GM18868 (cell line): ENCODE results near the gene CNN1.
"Not testable (repeated sequence)": the region's sequence is repeated elsewhere in the genome, so short reads cannot be mapped to it uniquely, and the experiment has no call there.

Source experiments
- ATAC-seq: cut with Tn5 transposase; IDR thresholded peaks from one replicate; pipeline ENCODE4 v1.9.1; 2021; ENCODE audit warnings: mild to moderate bottlenecking, moderate library complexity; ENCODE audit not compliant: unreplicated experiment

CNN1 gene

DNA sequence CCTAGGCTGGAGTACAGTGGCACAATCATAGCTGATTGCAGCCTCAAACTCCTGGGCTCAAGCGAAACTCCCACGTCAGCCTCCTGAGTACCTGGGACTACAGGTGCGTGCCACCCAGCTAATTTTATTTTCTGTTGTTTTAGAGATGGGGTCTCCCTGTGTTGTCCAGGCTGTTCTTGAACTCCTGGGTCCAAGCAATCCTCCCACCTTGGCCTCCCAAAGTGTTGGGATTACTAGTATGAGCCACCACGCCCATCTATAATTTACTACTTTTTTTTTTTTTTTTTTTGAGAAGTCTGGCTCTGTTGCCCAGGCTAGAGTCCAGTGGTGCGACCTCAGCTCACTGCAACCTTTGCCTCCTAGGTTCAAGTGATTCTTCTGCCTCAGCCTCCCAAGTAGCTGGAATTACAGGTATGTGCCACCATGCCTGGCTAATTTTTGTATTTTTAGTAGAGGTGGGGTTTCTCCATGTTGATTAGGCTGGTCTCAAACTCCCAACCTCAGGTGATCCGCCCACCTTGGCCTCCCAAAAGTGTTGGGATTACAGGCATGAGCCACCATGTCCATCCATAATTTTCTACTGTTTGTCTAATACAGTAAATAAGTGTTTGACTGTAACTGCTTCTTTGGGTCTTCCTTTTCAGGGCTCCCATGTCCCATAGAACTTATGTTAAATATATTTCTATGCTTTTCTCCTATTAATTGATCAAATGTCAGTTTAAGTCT is 25.6 kb downstream of the CNN1 start:
- not testable (repeated sequence) for ATAC-seq

DNA sequence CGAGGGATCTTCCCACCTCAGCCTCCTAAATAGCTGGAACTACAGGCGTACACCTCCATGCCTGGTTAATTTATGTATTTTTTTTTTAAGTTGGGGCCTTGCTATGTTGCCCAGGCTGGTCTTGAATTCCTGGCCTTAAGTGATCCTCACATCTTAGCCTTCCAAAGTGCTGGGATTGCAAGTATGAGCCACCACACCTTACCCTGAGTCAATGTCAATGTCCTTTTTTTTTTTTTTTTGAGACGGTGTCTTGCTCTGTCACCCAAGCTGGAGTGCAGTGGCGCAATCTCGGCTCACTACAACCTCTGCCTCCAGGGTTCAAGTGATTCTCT is 27.0 kb downstream of the CNN1 start:
- ATAC-seq: not testable (repeated sequence)

DNA sequence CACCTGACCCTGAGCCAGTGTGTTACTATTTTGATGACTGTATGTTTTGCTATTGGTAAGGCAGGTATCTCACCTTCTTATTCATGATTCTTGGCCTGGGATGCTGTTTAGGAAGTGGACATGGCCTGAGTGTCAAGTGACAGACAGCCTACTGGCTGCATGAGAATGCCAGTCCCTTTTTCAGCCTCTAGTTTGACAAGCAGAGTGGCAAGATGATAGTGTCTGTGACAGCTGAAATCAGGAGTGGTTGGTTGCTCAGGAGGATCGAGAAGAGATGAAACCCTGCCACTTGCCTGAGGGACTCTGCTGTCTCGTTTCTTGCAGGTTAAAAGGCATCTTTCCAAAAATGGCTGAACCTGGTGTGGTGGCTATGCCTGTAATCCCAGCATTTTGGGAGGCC is 27.5 kb downstream of the CNN1 start:
- ATAC-seq: no peak

DNA sequence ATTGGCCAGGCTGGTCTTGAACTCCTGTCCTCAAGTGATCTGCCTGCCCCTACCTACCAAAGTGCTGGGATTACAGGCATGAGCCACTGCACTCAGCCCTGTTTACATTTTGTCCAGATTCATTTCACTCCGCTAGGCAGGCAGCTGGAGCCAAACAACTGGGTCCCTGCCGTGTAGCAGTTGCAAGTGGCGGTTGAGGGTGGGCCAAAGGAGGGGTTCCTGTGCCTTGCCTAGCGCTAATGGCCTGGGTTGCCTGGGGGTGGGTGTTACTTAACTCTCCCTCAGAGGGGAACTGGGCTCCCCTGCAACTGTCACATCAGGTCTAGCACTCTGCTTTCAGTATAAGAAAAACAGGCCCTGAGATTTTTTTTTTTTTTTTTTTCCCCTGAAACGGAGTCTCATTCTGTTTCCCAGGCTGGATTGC is 31.4 kb downstream of the CNN1 start:
- ATAC-seq: no peak

DNA sequence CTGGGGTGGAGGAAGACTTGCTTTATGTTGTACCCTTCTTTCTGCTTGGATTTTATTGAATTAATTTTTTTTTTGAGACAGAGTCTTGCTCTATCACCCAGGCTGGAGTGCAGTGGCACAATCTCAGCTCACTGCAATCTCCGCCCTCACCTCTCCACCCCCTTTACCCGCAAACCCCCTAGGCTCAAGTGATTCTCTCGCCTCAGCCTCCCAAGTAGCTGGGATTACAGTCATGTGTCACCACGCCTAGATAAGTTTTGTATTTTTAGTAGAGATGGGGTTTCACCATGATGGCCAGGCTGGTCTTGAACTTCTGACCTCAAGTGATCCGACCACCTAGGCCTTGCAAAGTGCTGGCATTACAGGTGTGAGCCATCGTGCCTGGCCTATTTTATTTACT is 34.7 kb downstream of the CNN1 start:
- not testable (repeated sequence) for ATAC-seq

DNA sequence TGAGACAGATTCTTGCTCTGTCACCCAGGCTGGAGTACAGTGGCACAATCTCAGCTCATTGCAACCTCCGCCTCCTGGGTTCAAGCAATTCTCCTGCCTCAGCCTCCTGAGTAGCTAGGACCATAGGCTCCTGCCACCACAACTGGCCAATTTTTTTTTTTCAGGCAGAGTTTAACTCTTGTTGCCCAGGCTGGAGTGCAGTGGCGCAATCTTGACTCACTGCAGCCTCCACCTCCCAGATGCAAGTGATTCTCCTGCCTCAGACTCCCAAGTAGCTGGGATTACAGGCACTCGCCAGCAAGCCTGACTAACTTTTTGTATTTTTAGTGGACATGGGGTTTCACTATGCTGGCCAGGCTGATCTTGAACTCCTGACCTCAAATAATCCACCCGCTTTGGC is 35.1 kb downstream of the CNN1 start:
- not testable (repeated sequence) for ATAC-seq

DNA sequence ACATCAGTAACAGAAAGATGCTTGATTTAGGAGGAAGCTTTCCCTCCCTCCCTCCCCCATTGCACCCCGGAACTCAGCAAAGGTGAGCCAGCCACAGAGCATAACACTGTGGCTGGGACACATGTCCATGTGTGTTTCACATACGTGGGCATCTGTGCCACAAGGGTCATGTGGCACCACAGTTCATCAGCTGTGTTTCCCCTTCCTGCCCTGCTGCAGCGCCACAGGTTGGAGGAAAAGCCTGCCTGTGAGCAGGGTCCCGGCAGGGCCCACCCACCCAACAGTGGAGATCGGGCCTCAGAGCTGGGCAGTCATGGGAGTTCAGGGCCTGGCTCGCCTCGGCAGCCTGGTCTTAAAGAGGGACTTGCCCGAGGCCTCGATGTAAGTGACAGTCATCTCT is 36.0 kb downstream of the CNN1 start:
- ATAC-seq: no peak

DNA sequence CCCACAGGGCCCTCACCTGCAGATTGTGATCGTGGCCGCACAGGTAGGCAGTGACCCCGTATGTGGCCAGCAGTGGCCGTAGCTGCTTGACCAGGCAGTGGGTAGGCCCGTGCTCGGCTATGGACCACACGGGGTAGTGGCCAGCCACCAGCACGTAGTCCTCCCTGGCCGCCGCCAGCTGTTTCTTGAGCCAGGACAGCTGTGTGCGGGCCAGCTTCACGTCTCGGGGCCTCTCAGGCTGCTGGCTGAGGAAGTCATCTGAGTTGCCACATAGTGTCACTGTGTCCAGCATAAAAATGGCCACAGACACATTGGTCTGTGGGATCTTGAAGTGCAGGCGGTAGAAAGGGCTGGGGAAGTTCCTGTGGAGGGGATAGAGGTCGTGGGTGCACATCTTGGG is 37.6 kb downstream of the CNN1 start:
- ATAC-seq: no peak

DNA sequence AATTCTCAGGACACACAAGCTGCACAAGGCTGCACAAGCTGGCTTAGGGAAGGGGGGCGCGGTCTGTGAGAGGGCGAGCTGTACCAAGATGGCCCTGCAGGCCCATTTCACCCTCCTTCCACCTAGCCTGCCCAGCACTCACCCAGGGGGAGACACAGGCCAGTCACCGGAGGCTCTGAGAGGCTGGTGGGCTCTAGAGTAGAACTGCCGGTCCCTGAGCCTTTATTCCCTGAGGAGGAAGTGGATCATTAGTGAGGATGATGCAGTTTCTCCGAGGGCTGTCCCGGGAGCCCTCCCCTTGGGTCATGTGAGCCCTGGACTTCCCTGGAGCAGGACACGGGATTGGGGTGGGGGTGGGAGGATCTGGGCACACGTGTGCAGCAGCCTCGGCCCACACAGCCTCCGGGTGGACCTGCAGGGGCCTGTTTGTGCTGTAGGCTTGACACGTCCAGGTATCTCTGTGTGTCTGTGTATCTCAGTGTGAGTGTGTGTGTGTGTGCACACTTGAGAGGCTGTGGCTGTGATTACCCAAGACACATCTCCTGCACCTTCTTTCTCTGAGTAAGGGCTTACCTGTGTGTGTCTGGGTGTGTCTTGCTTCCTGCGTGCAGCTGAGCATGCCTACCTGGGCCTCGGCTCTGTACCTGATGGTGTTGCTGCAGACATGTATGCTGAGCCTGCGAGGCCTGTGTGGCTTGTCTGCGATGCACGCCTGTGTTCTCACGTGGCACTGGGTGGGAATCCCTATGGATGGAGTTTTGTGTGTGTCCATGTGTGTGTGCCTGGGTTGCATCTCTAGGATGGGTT is 39.0 kb downstream of the CNN1 start, which contains the start of gene ACP5:
ACP5 (minus strand) TSS at position 195 of the 807 bp plus-strand sequence. CDS start 328 bp downstream, outside the sequence.
- no peak for ATAC-seq

DNA sequence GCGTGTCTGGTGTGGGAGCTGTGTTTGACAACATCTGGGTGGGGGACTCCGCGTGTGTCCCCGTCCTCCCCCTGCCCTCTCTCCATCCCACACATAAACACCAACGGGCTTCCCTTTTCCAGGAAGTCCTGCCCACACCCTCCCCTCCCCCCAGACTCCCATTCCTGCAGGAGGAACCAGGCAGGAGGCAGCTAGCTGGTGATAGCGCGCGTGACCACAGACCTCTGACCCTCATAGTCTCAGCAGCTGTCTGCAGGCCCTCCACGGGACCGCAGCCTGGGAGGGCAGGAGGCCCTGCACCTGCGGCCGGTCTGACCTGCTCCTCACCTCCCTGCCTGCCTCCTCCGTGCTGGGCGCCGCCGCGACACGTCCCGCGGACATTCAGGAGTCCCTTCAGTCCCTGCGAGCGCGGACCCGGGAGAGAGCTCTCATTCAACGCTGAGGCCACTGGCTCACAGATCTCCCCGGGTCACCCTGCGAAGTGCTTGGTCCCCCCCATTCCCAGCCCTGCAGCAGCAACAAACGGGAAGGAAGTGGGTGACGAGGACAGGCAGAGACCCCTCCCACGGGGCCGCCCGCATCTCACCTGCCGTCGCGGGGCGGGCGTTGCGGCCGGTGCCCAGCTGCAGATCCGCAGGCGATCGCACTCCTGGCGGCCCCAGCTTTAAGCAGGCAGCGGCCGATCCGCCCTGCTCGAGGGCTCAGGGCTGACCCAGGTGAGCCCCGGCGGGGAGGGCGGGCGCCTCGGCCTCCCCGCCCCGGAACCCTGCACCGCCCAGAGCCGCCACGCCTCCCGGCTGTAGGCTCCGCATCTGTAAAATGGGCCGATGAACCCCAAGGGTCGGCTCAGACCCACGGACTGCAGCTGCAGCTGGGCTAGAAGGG is 39.8 kb downstream of the CNN1 start:
- ATAC-seq: no peak

DNA sequence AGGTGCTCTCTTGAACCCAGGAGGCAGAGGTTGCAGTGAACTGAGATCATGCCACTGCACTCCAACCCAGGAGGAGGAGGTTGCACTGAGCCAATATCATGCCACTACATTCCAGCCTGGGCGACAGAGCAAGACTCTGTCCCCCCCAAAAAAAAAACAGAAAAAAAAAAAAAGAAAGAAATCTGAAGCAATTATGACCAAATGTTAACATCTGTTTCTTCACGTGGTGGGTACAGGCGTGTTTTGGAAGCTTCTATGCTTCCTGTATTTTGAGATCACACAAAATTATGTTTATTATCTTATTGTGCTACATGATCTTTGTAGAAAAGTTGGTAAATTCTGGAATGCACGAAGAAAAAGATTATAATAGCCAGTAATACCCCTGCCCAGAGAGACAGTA is 41.5 kb downstream of the CNN1 start:
- ATAC-seq: no peak

DNA sequence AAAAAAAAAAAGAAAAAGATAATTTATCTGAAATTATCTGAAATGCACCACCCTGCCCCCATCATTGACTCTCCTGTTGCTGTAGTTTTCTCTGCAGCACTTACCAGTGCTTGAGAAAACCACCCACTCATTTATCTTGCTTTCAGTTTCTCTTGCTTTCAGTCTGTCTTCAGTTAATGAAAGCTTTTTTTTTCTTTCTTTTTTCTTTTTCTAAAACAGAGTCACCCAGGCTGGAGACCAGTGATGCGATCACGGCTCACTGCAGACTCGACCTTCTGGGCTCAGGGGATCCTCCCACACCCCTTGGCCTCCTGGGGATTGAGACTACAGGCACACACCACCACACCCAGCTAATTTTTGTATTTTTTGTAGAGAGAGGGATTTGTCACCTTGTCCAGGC is 43.1 kb downstream of the CNN1 start:
- ATAC-seq: peak; percentile 86

DNA sequence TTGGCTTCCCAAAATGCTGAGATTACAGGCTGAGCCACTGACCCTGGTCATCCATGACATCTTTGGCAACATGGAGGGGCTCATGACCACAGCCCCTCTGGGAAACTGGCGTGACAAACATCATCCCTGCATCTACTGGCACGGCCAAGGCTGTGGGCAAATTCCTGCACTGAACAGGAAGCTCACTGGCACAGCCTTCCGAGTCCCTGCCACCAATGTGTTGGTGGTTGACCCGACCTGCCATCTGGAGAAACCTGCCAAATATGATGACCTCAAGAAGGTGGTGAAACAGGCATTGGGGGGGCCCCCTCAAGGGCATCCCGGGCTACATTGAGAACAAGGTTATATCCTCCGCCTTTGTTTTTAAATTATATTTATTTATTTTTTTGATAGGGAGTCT is 47.7 kb downstream of the CNN1 start:
- no peak for ATAC-seq

DNA sequence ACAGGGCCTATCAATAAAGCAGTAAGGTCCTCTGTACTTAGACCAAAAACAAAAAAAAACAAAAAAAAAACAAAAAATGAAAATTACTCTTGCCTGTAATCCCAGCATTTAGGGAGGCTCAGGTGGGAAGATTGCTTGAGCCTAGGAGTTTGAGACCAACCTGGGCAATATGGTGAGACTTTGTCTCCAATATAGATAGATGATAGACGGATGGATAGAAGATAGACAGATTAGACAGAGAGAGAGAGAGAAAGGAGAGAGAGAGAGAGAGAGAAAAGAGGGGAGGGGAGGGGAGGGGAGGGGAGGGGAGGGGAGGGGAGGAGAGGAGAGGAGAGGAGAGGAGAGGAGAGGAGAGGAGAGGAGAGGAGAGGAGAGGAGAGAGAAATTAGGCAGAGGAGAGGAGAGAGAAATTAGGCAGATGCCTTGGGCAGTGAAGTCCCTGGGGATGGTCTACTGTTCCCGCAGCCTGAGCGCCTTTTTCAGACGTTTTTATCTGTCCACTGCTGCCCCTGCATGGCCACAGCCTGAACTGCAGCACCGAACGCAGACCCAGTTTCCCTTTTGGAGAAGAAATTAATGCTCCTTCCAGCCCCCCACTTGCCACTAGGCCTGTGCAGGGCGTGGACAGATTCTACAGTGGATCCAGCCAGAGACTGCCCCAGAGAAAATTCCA is 48.8 kb downstream of the CNN1 start:
- no peak for ATAC-seq

DNA sequence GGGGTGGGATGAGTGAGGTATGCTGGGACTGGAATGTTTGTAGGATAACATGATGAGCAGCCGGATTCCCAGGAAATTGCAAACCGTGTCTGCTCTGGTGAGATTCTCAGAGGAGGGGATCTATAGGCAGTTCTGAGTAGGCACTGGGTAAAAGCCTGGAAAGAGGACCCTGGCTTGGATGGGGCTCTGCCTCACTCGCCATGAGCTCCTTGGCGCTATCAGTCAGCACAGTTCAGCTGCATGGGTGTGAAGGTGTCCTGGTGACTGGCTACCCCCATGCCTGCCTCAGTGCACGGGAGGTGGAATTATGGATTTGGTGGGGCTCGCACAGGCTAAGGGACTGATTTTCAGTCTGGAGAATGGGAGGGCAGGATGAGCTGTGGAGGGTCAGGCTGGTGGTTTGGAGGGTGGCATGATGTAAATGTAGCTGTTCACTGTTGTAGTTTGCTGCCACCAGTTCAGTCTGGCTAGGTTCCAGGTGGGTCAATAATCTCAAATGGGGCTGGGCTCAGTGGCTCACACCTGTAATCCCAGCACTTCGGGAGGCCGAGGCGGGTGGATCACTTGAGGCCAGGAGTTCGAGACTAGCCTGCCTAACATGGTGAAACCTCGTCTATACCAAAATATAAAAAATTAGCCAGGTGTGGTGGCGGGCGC is 49.5 kb downstream of the CNN1 start:
- no peak for ATAC-seq

DNA sequence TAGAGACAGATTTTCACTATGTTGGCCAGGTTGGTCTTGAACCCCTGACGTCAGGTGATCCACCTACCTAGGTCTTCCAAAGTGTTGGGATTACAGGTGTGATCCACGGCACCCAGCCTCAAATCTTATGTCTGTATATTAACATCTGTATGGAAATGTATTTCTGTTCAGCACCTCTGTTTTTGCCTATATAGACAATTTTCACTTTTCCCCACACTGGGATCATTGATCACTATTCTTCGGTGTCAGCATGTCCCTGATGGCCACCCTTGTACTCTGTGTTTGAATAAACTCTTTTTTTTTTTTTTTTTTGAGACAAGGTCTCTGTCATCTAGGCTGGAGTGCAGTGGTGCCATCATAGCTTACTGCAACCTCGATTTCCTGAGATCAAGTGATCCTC is 55.4 kb downstream of the CNN1 start:
- no peak for ATAC-seq

DNA sequence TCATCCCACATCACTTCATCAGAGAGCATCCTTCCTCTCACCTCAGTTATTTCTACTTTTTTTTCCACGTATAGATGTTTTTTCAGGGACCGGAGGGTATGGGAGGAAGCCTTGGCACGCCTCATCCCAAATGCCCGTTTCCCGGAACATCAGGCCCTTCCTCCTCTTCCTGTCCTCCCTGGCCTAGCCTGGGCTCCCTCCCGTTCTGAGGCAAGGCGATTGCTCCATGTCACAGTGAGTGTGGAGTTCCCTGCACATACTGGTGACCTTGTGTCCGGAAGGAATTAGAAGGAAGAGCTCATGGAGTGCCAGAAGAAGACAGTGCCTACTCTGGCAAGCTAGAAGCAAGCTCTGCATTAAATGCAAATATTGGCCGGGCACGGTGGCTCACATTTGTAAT is 57.5 kb downstream of the CNN1 start:
- ATAC-seq: no peak

DNA sequence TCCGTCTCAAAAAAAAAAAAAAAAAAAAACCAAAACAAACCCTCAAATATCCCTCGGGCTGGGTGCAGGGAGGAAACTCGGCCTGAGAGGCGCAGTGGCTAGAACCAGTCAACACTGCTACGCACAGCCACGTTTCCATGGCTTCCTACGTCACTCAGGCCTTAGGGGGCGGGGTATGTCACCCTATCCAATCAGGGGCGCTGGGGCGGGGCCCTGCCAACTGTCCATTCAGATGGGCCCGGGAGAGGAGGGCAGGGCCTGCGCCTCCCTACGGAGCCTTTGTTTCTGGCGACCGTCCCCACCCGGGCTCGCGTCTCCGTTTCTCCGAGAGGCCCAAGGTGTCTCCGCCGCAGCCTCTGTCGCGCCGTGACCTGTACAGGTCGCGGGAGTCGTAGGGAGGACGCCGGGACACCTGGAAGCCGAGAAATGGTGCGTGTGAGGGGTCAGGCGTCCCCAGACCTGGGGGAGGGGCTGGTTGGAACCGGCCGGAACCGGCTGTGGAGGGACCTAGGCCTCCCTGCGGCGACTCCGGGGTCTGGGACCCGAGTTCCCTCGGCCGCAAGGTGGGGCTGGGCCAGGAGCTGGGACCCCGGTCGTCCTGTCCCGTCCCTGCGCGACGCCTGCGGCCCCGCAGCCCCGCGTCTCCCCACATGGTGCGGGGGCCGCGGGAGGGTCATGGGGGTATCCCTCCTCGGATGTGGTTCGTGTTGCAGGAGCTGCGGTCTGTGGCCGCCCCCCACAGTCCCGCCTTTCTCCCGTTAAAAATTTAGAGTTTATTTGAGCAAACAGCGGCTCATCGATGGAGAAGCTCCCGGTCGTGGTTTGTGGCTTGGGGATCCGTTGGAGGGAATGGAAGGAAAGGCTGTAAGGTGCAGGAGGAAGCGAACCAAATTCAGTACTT is 58.8 kb downstream of the CNN1 start, which contains the start of gene ZNF627:
ZNF627 (plus strand) TSS at position 282 of the 901 bp plus-strand sequence; CDS start at position 427, 145 bp downstream.
- ATAC-seq: peak; percentile 96

DNA sequence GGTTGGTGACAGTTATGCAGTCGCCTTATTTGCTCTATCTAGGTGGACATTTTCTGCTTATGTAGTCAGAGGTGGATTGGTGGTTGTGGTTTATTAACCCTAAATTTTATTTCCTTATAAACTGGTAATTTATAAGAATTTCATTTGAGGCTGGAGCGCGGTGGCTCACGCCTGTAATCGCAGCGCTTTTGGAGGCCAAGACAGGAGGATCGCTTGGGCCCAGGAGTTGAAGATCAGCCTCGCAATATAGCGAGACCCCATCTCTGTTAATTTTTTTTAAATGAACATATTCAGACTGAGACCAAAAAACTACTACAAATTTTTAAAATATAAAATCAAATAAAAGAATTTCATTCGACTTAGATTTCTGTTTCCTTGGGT is 59.4 kb downstream of the CNN1 start:
- no peak for ATAC-seq
